Measurements from ENCODE around the gene FHOD3.

The FHOD3 gene

DNA sequence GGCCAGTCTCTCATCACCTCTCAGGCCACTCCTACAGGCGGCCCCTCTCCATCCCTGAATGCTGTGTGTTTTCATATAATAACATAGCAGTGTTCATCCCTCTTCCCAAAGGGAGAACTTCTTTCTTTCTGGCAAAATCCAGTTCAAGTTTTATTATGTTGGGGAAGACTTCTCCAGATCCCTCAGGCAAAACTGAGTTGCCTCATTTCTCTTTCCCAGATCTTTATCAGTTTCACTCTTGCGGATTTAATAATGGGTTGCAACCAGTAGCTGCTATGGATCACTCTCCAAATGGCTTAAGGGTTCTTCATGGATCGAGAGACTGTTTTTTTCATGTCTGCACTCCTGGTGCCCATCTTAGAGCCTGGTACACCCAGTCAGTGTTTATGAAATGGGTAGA, 129.9 kb downstream of the FHOD3 start:
- TF ChIP-seq, protein P1, sequence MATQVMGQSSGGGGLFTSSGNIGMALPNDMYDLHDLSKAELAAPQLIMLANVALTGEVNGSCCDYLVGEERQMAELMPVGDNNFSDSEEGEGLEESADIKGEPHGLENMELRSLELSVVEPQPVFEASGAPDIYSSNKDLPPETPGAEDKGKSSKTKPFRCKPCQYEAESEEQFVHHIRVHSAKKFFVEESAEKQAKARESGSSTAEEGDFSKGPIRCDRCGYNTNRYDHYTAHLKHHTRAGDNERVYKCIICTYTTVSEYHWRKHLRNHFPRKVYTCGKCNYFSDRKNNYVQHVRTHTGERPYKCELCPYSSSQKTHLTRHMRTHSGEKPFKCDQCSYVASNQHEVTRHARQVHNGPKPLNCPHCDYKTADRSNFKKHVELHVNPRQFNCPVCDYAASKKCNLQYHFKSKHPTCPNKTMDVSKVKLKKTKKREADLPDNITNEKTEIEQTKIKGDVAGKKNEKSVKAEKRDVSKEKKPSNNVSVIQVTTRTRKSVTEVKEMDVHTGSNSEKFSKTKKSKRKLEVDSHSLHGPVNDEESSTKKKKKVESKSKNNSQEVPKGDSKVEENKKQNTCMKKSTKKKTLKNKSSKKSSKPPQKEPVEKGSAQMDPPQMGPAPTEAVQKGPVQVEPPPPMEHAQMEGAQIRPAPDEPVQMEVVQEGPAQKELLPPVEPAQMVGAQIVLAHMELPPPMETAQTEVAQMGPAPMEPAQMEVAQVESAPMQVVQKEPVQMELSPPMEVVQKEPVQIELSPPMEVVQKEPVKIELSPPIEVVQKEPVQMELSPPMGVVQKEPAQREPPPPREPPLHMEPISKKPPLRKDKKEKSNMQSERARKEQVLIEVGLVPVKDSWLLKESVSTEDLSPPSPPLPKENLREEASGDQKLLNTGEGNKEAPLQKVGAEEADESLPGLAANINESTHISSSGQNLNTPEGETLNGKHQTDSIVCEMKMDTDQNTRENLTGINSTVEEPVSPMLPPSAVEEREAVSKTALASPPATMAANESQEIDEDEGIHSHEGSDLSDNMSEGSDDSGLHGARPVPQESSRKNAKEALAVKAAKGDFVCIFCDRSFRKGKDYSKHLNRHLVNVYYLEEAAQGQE (IDR thresholded peaks at IDR 0.05; ENCODE audit: insufficient read depth in 1 of 2, low read depth in 2 of 2, low read length in 2 of 2) = no peak
- TF ChIP-seq TAF1 (IDR thresholded peaks at IDR 0.05; ENCODE audit: borderline replicate concordance, insufficient read depth, low read length) = no peak
- no peak for TF ChIP-seq SIN3A (IDR thresholded peaks at IDR 0.05; ENCODE audit: borderline replicate concordance, insufficient read depth, low read length)
- no peak for TF ChIP-seq FOXP2 (optimal IDR thresholded peaks at IDR 0.05; ENCODE audit: borderline replicate concordance, extremely low read depth, extremely low read length, insufficient read depth)

DNA sequence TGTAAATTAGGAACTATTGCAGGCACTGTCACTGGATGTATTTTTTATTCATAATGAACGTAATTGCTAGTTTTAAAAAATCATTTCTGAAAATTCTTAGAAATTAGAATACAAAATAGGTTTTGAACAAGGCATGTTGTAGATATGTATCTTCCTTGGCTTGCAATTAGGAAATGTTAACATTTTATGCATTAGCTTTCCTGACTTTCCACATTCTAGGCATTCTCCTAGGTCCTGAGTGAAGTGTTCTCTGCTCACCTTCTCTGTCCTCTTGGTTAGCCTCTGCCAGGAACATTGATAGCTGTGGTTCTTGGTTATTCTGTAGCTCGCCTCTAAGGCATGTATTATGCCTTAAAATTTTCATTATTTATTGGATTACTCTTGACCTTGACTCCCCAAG, 130.3 kb downstream of the FHOD3 start:
- TF ChIP-seq SIN3A (IDR thresholded peaks at IDR 0.05; ENCODE audit: borderline replicate concordance, insufficient read depth, low read length) = no peak
- TF ChIP-seq, protein P1 (IDR thresholded peaks at IDR 0.05; ENCODE audit: insufficient read depth in 1 of 2, low read depth in 2 of 2, low read length in 2 of 2) = no peak
- no peak for TF ChIP-seq POLR2AphosphoS5 (IDR thresholded peaks at IDR 0.05; ENCODE audit: low read depth, low read length)
- TF ChIP-seq TAF1 (IDR thresholded peaks at IDR 0.05; ENCODE audit: borderline replicate concordance, insufficient read depth, low read length) = no peak
- TF ChIP-seq FOXP2 (optimal IDR thresholded peaks at IDR 0.05; ENCODE audit: borderline replicate concordance, extremely low read depth, extremely low read length, insufficient read depth) = no peak

DNA sequence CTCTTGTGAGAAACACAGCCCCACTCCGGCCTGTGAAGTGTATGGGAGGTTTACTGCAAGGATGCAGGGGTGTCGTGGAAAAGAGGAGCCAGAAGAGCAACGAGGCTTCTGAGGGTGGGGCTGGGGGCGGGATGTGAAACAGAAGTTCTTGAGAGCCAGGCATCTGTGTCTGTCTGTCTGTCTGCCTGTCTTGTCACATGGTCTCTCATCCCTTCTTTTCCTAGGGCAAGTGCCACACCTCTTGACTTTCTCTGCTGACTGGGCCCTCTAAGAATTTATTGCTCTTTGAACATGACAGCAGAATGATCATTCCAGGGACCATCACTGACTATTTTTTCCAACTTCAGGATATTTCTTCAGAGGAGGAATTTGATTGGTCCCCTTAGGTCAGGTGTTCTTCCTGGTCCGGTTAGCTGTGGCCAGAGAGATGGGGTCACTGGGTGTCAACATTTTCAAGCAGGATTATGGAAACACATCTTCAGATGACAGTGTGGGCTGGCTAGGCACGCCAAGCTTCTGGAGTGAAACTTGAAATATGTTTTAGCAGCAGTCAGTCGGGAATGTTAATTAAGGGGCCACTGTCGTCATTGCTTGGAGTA, 131.0 kb downstream of the FHOD3 start:
- TF ChIP-seq SIN3A (IDR thresholded peaks at IDR 0.05; ENCODE audit: borderline replicate concordance, insufficient read depth, low read length) (no peak), FOXP2 (optimal IDR thresholded peaks at IDR 0.05; ENCODE audit: borderline replicate concordance, extremely low read depth, extremely low read length, insufficient read depth) (no peak), TAF1 (IDR thresholded peaks at IDR 0.05; ENCODE audit: borderline replicate concordance, insufficient read depth, low read length) (no peak), POLR2AphosphoS5 (IDR thresholded peaks at IDR 0.05; ENCODE audit: low read depth, low read length) (no peak)
- TF ChIP-seq, protein P1 (IDR thresholded peaks at IDR 0.05; ENCODE audit: insufficient read depth in 1 of 2, low read depth in 2 of 2, low read length in 2 of 2) = no peak

DNA sequence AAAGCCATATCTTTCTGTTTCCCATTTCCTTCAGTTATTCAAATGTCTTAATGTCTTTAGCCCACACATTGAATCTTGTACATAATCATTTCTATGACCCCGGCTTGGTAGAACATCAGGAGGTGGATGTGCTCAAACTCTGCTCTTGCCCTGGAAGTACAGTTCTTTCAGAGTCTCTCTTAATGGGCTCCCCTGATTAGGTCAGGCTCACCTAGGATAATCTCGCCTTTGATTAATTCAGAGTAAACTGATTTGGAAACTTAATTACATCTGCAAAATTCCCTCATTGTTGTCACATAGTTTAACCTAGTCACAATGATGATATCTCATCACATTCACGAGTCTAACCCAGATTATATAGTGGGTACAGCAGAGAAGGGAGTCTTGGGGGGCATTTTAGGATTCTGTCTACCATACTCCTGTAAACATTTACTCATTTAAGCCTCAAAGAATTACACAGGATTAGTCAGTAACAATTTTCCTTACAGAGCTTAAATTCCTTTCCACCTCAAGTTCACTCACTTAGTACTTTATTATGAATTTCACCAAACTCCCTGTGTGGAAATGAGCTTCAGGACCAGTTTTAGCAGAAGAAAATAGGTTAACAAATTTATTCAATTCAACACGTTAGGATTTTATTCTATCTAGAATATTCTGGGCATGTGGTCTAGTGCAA, 135.5 kb downstream of the FHOD3 start:
- TF ChIP-seq POLR2AphosphoS5 (IDR thresholded peaks at IDR 0.05; ENCODE audit: low read depth, low read length) (no peak), SIN3A (IDR thresholded peaks at IDR 0.05; ENCODE audit: borderline replicate concordance, insufficient read depth, low read length) (no peak), FOXP2 (optimal IDR thresholded peaks at IDR 0.05; ENCODE audit: borderline replicate concordance, extremely low read depth, extremely low read length, insufficient read depth) (no peak), TAF1 (IDR thresholded peaks at IDR 0.05; ENCODE audit: borderline replicate concordance, insufficient read depth, low read length) (no peak)
- TF ChIP-seq, protein P1 (IDR thresholded peaks at IDR 0.05; ENCODE audit: insufficient read depth in 1 of 2, low read depth in 2 of 2, low read length in 2 of 2) = no peak

Measured in PFSK-1 (cell line).